Fibroblast of gingiva (primary cell): ENCODE measurements around the gene TTC12.
"Not testable (repeated sequence)": the region's sequence is repeated elsewhere in the genome, so short reads cannot be mapped to it uniquely, and the experiment has no call there.

ENCODE experiments used
- DNase-seq: peaks from one replicate; pipeline ENCODE4 v3.0.0-alpha.2; 2011; ENCODE audit warnings: low read depth

The TTC12 gene

DNA sequence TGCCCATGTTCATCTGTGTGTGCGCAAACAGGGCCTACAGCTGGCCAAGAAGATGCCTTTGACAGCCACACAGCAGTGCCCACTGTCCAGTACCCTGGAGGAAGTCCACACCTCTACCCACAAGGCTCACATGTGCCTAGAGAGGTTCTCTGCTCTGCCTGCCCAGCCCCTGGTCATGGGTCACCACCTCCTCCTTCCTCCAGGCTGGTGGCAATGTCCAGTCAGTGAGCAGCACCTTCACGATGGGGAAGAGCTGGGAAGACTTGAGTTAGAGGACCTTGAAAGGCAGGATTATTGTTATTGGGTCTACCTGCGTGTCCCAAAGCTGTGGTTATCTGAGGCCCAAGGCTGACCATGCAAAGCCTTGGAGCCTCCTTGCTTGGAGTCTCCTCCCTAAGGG lies 28.4 kb upstream of the TTC12 start:
- DNase-seq = no peak

DNA sequence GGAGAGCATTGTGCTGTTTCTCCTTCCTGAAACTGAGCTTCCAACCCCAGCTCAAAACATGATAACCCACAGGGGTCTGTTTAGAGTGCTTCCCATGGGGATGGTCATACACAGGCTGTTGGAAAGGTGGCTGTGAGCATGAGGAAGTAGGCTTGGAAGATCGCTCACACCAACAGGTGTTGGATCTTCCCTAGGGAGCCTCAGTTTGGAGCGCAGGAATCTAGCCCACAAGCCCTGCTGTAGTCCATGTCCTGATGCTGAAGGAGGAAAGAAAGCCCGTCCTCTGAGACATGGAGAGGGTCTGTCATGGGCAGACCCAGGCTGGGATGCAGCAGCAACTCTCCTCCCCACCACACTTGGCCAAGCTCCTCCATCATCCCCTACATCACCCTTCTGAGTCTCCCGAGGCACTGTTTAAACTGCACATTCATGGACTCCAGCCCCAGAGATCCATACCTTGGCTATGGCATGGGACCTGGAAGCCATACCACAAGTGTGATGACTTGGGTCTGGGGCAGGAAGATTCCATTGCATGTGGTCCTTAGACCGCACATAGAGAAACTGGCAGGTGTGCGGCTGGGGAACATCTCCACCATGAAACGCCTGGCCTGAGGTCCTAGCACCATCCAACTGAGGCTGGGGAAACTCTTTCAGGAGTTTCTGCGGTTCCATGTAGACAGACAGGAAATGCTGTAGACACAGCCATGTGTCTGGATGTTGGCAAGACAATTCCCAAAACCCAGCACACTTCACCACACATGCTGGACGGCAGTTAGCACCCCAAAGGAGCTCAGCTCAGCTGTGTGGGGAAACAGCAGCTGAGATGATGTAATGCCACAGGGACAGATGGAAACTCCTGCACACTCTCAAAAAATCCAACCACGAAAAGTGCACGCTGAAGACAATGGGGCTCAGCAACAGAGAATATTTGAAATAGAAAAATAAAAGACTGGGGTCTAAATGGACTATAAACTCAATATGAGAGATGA lies 27.6 kb upstream of the TTC12 start:
- DNase-seq = no peak

DNA sequence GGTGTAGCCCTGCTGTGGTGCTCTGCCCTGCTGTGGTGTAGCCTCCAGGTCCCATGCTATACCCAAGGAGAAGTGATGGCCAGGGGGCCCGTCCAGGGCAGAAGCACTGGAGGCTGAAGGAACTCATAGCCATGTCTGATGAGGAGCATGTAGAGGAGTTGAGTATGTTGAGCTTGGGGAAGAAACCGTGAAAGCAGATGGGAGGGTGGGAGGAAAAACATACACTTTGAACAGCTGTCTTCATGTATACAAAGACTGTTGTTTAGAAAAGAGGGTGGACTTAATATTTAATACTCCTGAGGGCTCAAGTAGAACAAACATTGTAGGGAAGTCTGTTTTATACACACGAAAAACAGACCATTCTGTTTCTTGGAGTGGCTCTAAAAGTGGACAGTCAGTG lies 26.6 kb upstream of the TTC12 start:
- no peak for DNase-seq

DNA sequence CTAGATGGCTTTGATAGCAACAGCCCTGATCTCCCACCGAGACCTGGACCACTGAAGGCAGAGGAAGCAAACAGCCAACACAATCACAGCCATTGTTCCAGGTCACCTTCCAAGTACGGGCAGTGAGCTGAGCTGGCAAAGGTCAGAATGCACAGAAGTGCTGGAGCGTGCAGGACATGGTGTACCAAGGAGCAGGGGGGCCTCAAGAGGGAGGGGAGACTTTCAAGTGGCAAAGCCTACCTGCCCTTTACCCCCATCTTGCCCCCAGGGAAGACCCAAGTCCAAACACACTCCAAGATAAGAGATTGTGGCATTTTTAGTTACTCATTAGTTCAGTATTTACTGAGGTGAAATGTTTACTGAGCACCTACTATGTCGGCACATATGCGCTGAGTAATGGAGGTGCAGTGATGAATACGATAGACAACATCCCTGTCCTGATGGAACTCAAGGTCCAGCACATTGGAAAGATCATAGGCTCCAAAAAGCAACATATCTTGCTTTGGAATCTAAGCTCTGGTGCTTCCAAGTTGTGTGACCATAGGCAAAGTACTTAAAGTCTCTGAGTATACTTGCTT lies 26.0 kb upstream of the TTC12 start:
- no peak for DNase-seq

DNA sequence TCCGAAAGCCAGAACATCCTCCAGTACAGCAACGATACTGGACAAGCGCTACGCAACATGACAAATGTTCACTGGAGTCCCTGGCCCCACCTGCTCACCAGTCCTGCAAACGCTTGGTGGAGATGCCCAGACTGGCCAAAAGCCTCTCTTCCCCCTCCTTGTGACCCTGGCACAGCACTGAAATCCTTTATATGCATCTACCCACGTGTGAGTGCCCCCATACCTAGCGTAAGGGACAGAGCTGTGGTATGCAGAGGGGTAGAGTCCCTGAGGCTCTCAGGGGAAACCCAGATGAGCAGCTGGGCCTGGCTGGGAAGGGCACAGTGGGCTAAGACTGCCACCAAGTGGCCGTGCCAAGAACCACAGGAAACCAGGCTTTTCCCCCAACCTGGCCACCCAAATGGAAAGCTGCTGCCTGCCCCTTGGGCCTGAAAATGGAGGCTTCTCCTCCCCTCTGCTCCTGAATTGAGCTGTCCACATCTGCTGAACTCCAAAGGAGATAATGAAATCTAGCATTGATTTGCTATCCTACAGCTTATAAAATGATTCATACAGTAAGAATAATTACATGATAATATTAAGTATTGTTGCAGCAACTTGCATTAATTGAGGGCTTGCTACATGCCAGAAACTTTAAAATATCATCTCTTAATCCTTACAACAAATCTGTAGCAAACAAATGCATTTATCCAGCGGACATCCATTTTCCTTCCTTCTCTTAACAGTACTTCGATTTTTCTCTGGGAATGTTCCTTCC lies 24.8 kb upstream of the TTC12 start:
- DNase-seq = peak; percentile 35

DNA sequence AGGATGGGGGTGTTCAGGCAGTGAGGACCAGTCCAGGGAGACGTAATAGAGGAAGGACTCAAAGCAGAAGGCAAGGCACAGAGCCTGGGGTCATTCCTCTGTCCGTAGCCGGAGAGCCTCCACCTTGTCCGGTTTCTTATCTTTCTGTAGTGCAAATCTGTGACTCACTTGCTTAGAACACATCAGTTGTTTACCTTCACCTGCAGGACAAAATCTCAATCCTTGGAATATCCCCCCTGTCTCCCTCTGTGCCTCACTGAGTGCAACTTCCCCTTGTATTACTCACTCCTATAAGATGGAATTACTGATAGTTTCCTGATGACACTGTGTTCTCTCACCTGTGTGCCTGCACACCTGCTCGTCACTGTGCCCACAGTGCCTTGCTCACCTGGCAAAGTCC lies 20.4 kb upstream of the TTC12 start:
- no peak for DNase-seq

DNA sequence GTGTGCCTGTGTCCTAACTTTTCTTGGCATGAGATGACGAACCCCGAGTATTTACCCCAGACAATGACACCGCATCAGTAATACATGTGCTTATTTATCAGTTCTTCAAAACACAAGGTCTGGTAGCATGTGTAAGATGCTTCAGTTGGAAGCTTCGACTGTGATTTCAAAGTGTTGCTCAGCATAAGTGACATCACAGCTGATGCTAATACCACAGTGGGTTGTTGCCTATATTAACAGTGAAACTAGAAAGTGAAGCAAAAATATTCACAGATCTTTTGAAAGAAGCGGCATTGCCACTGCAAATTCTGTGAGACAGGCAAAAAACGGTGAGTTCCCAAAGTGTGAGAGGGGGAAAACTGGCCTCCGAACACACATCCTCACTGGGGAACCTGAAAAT lies 18.4 kb upstream of the TTC12 start:
- DNase-seq = no peak

DNA sequence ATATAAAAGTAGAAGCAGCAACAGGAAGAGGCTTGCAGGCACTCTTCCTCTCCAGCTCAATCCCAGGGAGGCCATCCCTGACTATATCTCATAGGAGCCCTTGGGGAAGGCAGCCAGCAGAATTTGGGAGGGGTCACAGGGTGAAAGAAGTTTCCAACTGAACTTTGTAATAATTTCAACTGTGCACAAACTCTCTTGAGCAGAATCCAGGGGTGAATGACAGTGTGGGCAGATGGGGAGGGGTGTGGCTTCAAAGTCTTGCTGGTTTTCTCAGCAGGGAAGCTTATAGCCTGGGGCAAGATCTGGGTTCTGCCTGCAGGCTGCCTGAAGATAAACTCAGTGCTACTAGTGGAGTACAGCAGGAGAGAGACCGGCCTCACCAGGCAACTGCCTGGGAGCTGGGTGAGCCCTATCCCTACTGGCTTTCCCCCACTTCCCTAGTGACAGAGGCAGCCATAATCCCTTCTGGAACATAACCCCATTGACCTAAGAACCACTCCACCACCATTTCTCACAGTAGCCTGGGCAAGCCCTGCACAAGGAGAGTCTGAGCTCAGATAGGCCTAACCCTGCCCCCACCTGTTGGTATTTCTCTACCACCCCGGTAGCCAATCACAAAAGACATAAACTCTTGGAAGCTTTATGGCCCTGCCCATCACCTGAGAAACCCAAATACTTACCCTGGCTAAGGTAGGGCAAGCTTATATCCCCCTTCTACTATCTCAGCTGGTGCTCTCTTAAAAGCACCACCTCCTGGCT lies 17.8 kb upstream of the TTC12 start:
- DNase-seq = no peak

DNA sequence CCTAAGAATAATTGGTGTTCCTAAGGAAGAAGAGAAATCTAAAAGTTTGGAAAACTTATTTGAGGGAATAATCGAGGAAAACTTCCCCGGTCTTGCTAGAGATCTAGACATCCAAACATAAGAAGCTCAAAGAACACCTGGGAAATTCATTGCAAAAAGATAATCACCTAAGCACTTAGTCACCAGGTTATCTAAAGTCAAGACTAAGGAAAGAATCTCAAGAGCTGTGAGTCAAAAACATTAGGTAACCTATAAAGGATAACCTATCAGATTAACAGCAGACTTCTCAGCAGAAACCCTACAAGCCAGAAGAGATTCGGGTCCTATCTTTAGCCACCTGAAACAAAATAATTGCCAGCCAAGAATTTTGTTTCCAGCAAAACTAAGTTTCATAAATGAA lies 15.9 kb upstream of the TTC12 start:
- DNase-seq = not testable (repeated sequence)

DNA sequence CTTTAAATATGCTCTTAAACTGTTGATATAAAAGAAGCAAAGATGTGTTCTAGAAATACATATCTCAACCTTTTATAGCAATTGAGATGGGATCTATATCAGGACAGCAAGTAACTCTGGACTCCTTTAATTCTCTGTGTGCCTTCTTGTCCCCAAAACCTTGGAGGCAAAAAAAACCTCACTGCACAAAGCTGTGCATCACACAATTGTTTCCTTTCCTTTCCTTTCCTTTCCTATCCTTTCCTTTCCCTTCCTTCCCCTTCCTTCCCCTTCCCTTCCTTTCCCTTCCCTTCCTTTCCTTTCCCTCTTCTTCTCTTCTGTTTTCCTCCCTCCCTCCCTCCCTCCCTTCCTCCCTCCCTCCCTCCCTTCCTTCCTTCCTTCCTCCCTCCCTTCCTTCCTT lies 9.5 kb upstream of the TTC12 start:
- DNase-seq = no peak

DNA sequence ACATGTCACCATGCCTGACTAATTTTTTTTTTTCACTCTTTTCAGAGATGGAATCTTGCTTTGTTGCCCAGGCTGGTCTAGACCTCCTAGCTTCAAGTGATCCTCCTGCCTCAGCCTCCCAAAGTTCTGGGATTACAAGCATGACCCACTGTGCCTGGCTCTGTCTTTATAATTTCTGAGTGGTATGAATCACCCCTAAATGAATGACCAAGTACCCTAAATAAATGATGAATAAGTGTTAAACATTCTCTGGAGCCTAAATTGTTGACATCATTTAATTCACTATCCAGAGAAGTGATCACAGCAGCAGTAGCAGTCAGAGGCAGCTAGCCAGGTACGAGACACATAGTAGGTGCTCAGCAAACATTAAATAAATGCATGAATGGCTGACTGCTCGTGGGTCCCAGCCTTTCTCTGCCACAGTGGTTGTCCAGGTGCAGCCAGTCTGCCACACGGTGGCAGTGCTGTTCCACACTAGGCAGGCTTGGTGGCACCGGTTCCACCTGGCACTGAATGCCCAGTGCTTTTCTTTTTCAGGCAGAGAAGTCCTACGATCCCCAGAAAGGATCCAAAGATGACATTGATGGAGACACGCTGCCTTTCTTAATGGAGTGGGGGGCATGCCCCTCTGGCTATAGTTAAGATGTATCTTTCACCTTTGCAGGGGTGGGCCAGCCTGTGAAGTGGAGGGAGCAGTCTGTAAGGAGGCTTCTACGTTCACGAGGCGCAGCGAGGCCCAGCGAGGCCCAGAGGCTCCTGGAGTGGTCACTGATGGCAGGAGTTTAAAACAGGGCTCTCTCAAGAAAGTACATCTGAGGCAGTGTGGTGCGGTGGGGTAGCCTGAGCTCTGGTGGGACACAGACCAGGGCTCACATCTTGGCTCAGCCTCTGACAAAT lies 8.7 kb upstream of the TTC12 start:
- DNase-seq = peak; percentile 55

DNA sequence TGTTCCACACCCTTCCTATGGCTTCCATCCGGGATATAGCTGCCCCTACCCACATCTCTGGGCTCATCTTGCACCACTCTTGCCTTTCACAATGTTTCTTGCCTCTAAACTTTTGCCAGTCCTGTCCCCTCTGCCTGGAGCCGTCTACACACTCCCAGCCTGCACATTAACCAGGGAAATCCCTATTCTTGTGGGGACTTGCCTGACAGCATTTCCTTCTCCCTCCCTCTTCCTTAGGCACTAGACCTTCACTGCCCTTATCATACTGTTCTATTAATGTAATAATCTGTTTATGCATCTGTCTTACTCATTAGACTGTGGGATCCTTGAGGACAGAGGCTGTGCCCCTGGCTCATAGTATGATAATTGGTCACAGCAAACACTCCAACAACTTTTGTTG lies 5.8 kb upstream of the TTC12 start:
- no peak for DNase-seq

DNA sequence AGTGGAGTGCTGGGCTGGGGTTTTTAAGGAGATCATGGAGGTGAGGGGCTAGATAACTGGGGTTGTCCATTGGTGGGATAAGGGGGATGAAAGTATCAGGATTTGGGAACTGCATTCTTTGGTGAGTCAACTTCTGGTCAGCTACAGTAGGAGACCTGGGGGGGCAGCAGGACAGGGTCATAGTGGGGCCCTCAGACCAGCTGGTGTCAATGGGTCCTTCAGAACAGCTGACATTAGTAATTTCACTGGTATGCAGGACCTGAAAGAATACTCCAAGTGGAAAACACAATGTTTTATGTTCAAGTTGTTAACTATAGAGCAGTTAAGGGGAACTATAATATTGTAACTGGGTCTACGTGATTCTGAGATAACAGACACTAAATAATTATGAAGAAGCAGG lies 2.8 kb upstream of the TTC12 start:
- no peak for DNase-seq

DNA sequence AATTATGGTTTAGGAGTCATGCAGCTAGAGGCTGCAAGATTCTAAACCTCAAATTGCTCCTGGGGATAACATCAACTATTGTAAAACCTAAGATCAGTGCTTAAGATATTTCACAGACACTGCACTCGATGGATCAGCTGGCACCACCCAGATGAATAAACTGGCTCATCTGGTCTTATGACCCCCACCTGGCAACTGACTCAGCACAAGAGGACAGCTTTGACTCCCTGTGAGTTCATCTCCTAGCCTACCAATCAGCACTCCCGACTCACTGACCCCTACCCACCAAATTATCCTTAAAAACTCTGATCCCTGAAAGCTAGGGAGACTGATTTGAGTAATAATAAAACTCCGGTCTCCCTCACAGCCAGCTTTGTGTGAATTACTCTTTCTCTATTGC lies 782 bp upstream of the TTC12 start:
- no peak for DNase-seq

DNA sequence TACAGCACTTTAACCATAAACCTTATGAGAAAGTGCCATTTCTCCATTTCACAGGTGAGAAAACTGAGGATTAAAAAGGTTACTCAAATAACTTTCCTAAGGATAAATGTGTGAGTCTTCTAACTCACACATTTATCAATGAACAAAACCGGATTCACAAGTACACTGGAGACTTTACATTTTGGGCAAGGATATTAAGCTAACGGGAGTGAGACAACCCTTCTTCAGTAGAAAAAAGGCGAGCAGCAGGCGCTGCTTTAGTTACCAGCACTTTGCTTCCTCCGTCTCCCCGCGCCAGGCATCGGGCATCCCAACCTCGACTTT lies 356 bp upstream of the TTC12 start:
- no peak for DNase-seq

DNA sequence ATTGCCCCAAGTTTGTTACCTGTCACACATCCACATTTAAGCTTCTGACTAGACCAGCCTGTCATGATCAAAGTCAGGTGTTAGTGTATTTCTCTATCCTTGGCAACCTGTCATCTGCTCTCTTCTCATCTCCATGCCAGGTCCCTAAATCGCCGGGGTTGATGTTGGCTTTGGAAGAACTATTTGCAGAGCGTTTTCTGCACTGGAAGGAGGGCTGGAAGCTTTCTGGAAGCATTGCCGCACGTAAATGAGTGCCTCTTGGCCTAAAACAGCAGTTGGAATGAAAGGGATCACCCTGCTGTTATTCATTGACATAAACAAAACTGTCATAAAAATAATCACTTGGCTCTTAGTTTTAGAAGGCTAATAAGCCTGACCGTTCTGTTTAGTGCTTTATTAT lies 1.4 kb downstream of the TTC12 start:
- DNase-seq = no peak

DNA sequence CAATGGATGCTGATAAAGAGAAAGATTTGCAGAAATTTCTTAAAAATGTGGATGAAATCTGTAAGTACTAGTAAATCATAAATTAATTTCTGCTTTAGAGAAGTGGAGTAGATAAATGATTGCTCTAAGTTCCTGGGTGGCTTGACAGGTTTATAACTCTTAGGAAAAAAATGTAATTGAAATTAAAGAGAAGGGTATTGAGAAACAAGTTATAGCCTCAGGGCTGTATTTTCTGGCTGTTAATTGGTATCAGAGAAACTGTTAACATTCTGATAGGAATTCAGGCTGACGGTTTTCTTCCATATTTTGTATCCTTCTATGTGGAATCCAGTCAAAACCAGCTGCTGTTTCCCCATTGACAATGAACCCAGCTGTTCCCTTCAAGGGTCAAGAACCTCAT lies 1.9 kb downstream of the TTC12 start:
- no peak for DNase-seq

DNA sequence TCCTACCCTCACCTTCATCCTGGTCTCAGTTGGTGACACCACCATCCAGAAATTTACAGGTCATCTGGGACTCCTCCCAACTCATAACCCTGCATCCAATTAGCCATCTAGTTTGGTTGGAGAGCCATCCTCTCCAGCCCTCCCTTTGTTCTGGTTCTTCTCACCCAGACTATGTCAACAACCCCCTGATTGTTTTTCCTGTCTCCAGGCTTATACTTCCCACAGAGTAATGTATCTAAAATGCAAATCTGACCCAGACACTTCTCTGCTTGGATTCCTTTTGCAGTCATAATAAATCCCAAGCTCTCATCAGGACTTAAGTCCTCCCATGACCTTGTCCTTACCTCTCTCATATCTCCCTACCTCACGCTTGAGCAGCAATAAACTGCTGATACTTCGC lies 3.0 kb downstream of the TTC12 start:
- no peak for DNase-seq

DNA sequence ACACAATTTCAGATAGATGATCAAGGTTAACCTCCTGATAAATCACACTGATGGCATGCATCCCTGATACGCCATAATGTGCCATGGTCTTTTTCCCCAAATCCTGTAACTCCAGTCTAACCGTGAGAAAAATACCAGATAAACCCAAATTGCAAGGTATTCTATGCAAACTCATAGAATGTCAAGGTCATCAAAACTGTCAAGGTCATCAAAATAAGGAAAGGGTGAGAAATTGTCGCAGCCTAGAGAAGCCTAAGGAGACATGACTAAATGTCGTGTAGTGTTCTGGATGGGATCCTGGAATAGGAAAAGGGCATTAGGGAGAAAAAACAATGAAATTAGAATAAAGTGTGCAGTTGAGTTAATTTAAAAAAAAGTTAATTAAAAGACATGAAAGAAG lies 4.7 kb downstream of the TTC12 start:
- DNase-seq = no peak

DNA sequence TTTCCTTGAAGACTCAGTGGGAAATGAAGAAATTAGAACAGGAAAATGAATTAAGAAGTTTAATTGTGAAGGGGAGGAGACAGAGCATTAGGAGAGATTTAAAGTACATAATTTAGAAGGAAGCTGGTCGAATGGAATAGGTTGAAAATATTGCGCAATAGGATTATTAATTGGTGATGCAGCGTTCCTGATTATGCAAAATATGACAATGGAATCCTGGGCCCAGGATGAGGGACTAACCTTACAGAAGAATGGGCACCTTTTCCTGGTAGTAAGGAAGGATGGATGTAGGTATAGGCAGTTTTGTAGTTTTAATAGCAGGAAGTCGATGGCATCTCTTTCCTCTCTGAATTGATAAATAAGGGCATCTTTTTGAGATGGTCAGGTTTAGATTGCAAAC lies 7.8 kb downstream of the TTC12 start:
- no peak for DNase-seq

DNA sequence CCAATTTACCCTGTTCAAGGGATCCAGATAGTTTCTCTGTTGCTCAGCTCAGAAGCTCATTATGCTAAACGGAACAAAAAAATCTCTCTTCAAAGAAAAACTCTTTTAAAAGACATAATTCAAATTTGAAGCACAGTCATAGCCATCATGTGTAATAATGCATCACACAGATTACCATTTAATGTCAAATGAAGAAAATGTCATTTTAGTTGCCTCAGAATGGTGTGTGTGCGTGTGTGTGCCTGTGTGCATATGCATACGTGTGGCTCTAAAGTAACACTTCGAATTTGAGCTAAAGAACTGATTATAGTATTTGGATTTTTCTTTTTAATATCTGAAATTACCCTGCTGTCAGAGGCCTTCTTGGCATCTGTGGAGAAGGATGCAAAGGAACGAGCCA lies 9.9 kb downstream of the TTC12 start:
- DNase-seq = no peak
